Sigmoid colon (tissue), 7 donors: Measurements from ENCODE around the gene CTLA4. TPM values are rescaled to one million over a fixed set of nuclear protein-coding genes. Genes with fewer than 3 reads are reported as not detected.

Source experiments
- DNase-seq: peaks from one replicate; pipeline ENCODE4 v3.0.0-alpha.2; 2019
- H3K27ac ChIP-seq, 4 donors: fragments of 200-600 bp; sonication (generic); one replicate each; pipeline ENCODE4 v1.5.1; 2016 to 2019; ENCODE audit warnings: mild to moderate bottlenecking in 1 of 4
- H3K27me3 ChIP-seq, 3 donors: fragments of 200-600 bp; sonication (generic); one replicate each; pipeline ENCODE4 v1.5.1; 2019; ENCODE audit warnings: mild to moderate bottlenecking in 1 of 3
- H3K36me3 ChIP-seq, 4 donors: fragments of 200-600 bp; sonication (generic); one replicate each; pipeline ENCODE4 v1.5.1; 2016 to 2019
- H3K4me1 ChIP-seq, 4 donors: fragments of 200-600 bp; sonication (generic); one replicate each; pipeline ENCODE4 v1.5.1; 2017 to 2019
- H3K4me3 ChIP-seq, 4 donors: fragments of 200-600 bp; sonication (generic); one replicate each; pipeline ENCODE4 v1.5.1; 2017 to 2019; ENCODE audit warnings: mild to moderate bottlenecking in 2 of 4, moderate library complexity in 1 of 4
- H3K9me3 ChIP-seq, 4 donors: fragments of 200-600 bp in 3 of 4; sonication (generic) in 3 of 4; one replicate each; pipeline versions ENCODE4 v1.5.1 to v1.6.1; 2013 to 2019
- EP300 ChIP-seq, 4 donors: sonication (generic); formaldehyde crosslinking; IDR thresholded peaks; one replicate each; pipeline ENCODE4 v1.6.1; 2017; ENCODE audit warnings: antibody characterized with exemption in 4 of 4
- POLR2A ChIP-seq, 2 donors: fragments of 450-650 bp; IDR thresholded peaks; one replicate each; pipeline ENCODE4 v1.6.1; 2016; ENCODE audit warnings: antibody characterized with exemption in 2 of 2, mild to moderate bottlenecking in 2 of 2, moderate library complexity in 2 of 2
- POLR2AphosphoS5 ChIP-seq, 4 donors: sonication (generic); formaldehyde crosslinking; IDR thresholded peaks; one replicate each; pipeline ENCODE4 v1.6.1; 2017; ENCODE audit warnings: antibody characterized with exemption in 4 of 4
- WGBS, 2 donors: extraction: QIAGEN DNeasy Blood & Tissue Kit; methylation state at CpG; one replicate each; pipeline ENCODE4 v1.1.7; 2013; 5-methylcytosine and 5-hydroxymethylcytosine counted together
- intact Hi-C: fragments of 100-400 bp; cut with DNase I; formaldehyde crosslinking; loops from one replicate; pipeline ENCODE4 v1.15.1; 2023
- polyA plus RNA-seq, 3 donors: library from polyadenylated mRNA; stranded (reverse); fragments of 200-250 nt; gene quantifications; one replicate each; pipeline ENCODE4 v1.2.3, GENCODE V29; 2013
- total RNA-seq, 4 donors: library from RNA; depleted of rRNA; stranded (reverse); fragments of >200 nt; gene quantifications; one replicate each; pipeline ENCODE4 v1.1.0, GENCODE V29; 2016
- TF ChIP-seq, protein P1 (sequence below), 4 experiments: fragments of 450-650 bp in 3 of 4; fragments of 200-600 bp in 1 of 4; IDR thresholded peaks; one replicate each; pipeline ENCODE4 v1.5.1; 2016 to 2019; ENCODE audit warnings: antibody characterized with exemption in 4 of 4, mild to moderate bottlenecking in 3 of 4, moderate library complexity in 2 of 4
- donor health status: healthy with polysubstance abuse.
- donor health status: Bipolar disorder and iron deficiency.
- donor health status: healthy.

Gene CTLA4
- total and polyA plus RNA-seq, 7 donors, result 0.49 to 9.0 TPM; not detected in 5

GRCh38 chr2:203891474-203891873, 23.9 kb downstream of the CTLA4 start:
- intact Hi-C loops, result no loop called here
- no peak for TF ChIP-seq POLR2AphosphoS5 (IDR thresholded peaks at IDR 0.05)
- no peak for TF ChIP-seq EP300 (IDR thresholded peaks at IDR 0.05)
- TF ChIP-seq POLR2A (IDR thresholded peaks at IDR 0.05), result no peak
- TF ChIP-seq, protein P1, sequence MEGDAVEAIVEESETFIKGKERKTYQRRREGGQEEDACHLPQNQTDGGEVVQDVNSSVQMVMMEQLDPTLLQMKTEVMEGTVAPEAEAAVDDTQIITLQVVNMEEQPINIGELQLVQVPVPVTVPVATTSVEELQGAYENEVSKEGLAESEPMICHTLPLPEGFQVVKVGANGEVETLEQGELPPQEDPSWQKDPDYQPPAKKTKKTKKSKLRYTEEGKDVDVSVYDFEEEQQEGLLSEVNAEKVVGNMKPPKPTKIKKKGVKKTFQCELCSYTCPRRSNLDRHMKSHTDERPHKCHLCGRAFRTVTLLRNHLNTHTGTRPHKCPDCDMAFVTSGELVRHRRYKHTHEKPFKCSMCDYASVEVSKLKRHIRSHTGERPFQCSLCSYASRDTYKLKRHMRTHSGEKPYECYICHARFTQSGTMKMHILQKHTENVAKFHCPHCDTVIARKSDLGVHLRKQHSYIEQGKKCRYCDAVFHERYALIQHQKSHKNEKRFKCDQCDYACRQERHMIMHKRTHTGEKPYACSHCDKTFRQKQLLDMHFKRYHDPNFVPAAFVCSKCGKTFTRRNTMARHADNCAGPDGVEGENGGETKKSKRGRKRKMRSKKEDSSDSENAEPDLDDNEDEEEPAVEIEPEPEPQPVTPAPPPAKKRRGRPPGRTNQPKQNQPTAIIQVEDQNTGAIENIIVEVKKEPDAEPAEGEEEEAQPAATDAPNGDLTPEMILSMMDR (IDR thresholded peaks at IDR 0.05), result no peak
- no peaks in the 10 kb centered on the region for H3K36me3 ChIP-seq
- H3K27me3 ChIP-seq, result no peaks in the 10 kb centered on the region
- peaks cover 0 to 57% (median 32%) of the 10 kb centered on the region in 4 donors for H3K4me1 ChIP-seq
- peak; percentile 67 for DNase-seq
- H3K27ac ChIP-seq, result no peak overlapping the region
- H3K4me3 ChIP-seq, result no peak overlapping the region
- WGBS, 2 donors, result 91 to 93% methylated on average over 2 of the region's 2 CpGs
- no peaks in the 10 kb centered on the region for H3K9me3 ChIP-seq

DNA sequence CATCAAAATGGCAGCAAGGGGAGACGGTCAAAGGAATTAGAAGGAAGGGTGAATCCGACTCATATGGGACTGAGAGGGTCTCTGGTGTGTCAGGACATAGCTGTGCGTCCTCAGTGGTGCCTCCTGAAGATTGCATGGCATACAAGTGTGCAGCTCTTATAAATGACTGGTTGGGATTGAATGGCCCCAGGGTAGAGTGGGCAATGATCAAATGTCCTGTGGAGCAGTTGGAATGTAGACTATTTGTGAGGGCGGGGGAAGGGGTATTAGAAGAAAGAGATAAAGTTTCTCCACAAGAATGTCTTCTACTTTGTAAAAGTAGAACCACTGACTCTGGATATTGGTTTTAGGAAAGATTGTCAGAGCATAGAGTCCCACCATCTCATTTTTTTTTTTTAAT, 24.6 kb downstream of the CTLA4 start:
- Histone ChIP-seq H3K9me3 (no peaks in the 10 kb centered on the region), H3K4me1 (peaks cover 0 to 57% (median 34%) of the 10 kb centered on the region in 4 donors), H3K27ac (no peak overlapping the region), H3K27me3 (no peaks in the 10 kb centered on the region), H3K4me3 (no peak overlapping the region), H3K36me3 (no peaks in the 10 kb centered on the region)
- TF ChIP-seq, protein P1 (IDR thresholded peaks at IDR 0.05), result no peak
- TF ChIP-seq EP300 (IDR thresholded peaks at IDR 0.05) (no peak), POLR2A (IDR thresholded peaks at IDR 0.05) (no peak), POLR2AphosphoS5 (IDR thresholded peaks at IDR 0.05) (no peak)
- WGBS, 2 donors, result 93 to 97% methylated on average over 4 of the region's 4 CpGs
- intact Hi-C loops, result no loop called here
- DNase-seq, result no peak

- Histone ChIP-seq H3K4me3 (no peak overlapping the region), H3K27ac (peak overlapping the region in 3 of 4 donors; percentile 61 to 78 (median 68)), H3K4me1 (peaks cover 0 to 57% (median 39%) of the 10 kb centered on the region in 4 donors), H3K27me3 (no peaks in the 10 kb centered on the region), H3K36me3 (no peaks in the 10 kb centered on the region), H3K9me3 (no peaks in the 10 kb centered on the region)
- DNase-seq, result peak; percentile 85
- TF ChIP-seq EP300 (IDR thresholded peaks at IDR 0.05) (peak in 1 of 4 donors; percentile 12), POLR2A (IDR thresholded peaks at IDR 0.05) (no peak), POLR2AphosphoS5 (IDR thresholded peaks at IDR 0.05) (peak; percentile 42 to 82 (median 81))
- TF ChIP-seq, protein P1 (IDR thresholded peaks at IDR 0.05), result no peak
- intact Hi-C loops, result no loop called here
Measured at GRCh38 chr2:203893401-203893800, 25.8 kb downstream of the CTLA4 start.

GRCh38 chr2:203893840-203894239, 26.3 kb downstream of the CTLA4 start:
- no peaks in the 10 kb centered on the region for H3K9me3 ChIP-seq
- H3K27ac ChIP-seq, result peak overlapping the region in 3 of 4 donors; percentile 61 to 78 (median 68)
- H3K4me3 ChIP-seq, result no peak overlapping the region
- intact Hi-C loops, result no loop called here
- peak; percentile 67 for DNase-seq
- no peaks in the 10 kb centered on the region for H3K36me3 ChIP-seq
- WGBS, 2 donors, result 84 to 89% methylated on average over 7 of the region's 7 CpGs
- peaks cover 0 to 57% (median 40%) of the 10 kb centered on the region in 4 donors for H3K4me1 ChIP-seq
- TF ChIP-seq EP300 (IDR thresholded peaks at IDR 0.05) (no peak), POLR2AphosphoS5 (IDR thresholded peaks at IDR 0.05) (no peak), POLR2A (IDR thresholded peaks at IDR 0.05) (no peak)
- TF ChIP-seq, protein P1 (IDR thresholded peaks at IDR 0.05), result no peak
- H3K27me3 ChIP-seq, result no peaks in the 10 kb centered on the region

DNA sequence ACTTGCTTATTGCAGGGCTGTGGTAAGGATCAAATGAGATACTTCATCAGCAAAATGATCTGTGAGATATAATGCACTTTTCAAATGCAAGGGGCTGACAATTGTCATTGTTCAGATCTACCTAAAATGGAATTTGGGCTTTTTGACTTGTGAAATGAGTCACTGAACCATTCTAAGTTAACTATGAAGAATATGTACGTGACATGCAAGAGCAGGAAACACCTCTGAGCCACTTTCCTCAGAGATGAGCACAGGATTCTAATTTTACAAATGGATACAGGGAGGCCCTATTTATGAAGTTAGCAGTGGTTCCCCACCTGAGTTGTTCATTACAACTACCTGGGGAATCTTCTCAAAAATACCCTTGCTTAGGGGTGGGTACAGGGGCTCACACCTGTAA, 26.7 kb downstream of the CTLA4 start:
- no peak for DNase-seq
- peaks cover 0 to 61% (median 45%) of the 10 kb centered on the region in 4 donors for H3K4me1 ChIP-seq
- WGBS, 2 donors, result 79 to 86% methylated on average over 1 of the region's 1 CpG
- TF ChIP-seq EP300 (IDR thresholded peaks at IDR 0.05) (no peak), POLR2A (IDR thresholded peaks at IDR 0.05) (no peak), POLR2AphosphoS5 (IDR thresholded peaks at IDR 0.05) (no peak)
- TF ChIP-seq, protein P1 (IDR thresholded peaks at IDR 0.05), result no peak
- H3K4me3 ChIP-seq, result no peak overlapping the region
- intact Hi-C loops, result no loop called here
- no peaks in the 10 kb centered on the region for H3K9me3 ChIP-seq
- no peaks in the 10 kb centered on the region for H3K36me3 ChIP-seq
- no peaks in the 10 kb centered on the region for H3K27me3 ChIP-seq
- peak overlapping the region in 3 of 4 donors; percentile 61 to 78 (median 68) for H3K27ac ChIP-seq
